Astrocyte (in vitro differentiated cells and primary cell): ENCODE results near the gene MROH8.

Experiments
- EZH2 ChIP-seq: IDR thresholded peaks from 2 replicates; pipeline ENCODE4 v1.6.1; 2012; ENCODE audit warnings: mild to moderate bottlenecking, low read length, inconsistent platforms; ENCODE audit not compliant: insufficient read depth
- TF ChIP-seq, protein P1 (sequence below): IDR thresholded peaks from 2 replicates; pipeline ENCODE4 v1.5.1; 2011; ENCODE audit warnings: low read depth, mild to moderate bottlenecking, inconsistent platforms, low read length, moderate library complexity; ENCODE audit not compliant: insufficient read depth

DNA sequence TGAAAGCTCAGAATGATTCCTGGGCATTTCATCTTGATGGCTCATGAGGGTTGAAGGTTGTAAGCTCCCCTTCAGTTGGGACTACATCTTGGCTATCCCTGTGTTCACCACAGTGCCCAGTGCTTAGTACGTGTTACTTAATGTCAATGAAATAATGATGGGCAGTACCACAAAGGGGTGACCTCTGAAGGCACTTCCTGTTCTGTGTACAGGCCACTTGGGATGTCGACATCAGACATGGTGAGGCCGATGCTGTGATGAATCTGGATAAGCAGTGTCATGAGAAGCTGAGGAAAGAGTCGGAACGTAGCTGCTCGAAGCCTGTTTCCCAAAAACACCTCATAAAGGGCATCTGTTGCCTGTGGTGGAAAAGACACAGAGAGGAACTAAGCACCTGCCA is 55.9 kb downstream of the MROH8 start:
- TF ChIP-seq, protein P1, sequence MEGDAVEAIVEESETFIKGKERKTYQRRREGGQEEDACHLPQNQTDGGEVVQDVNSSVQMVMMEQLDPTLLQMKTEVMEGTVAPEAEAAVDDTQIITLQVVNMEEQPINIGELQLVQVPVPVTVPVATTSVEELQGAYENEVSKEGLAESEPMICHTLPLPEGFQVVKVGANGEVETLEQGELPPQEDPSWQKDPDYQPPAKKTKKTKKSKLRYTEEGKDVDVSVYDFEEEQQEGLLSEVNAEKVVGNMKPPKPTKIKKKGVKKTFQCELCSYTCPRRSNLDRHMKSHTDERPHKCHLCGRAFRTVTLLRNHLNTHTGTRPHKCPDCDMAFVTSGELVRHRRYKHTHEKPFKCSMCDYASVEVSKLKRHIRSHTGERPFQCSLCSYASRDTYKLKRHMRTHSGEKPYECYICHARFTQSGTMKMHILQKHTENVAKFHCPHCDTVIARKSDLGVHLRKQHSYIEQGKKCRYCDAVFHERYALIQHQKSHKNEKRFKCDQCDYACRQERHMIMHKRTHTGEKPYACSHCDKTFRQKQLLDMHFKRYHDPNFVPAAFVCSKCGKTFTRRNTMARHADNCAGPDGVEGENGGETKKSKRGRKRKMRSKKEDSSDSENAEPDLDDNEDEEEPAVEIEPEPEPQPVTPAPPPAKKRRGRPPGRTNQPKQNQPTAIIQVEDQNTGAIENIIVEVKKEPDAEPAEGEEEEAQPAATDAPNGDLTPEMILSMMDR, result no peak
- TF ChIP-seq EZH2, result no peak
